ENCODE measurements around the gene ATP2B3.

GRCh38 chrX:153557618-153558355 lies 40.3 kb downstream of the ATP2B3 start:
- TF ChIP-seq GATA2 (IDR thresholded peaks at IDR 0.05; ENCODE audit: low read depth, low read length), result no peak
- TF ChIP-seq GATA3 (IDR thresholded peaks at IDR 0.05; ENCODE audit: low read depth, low read length), result no peak
